Amniotic epithelial cell (primary cell): ENCODE data around the gene SCAMP3.
A peak's percentile ranks its signal among the peaks of the same experiment; 100 is the strongest.
"Not testable (repeated sequence)": the region's sequence is repeated elsewhere in the genome, so short reads cannot be mapped to it uniquely, and the experiment has no call there.

ENCODE experiments used
- DNase-seq: peaks from one replicate; pipeline ENCODE4 v3.0.0-alpha.2; 2010; ENCODE audit warnings: low read depth

Gene SCAMP3

DNA sequence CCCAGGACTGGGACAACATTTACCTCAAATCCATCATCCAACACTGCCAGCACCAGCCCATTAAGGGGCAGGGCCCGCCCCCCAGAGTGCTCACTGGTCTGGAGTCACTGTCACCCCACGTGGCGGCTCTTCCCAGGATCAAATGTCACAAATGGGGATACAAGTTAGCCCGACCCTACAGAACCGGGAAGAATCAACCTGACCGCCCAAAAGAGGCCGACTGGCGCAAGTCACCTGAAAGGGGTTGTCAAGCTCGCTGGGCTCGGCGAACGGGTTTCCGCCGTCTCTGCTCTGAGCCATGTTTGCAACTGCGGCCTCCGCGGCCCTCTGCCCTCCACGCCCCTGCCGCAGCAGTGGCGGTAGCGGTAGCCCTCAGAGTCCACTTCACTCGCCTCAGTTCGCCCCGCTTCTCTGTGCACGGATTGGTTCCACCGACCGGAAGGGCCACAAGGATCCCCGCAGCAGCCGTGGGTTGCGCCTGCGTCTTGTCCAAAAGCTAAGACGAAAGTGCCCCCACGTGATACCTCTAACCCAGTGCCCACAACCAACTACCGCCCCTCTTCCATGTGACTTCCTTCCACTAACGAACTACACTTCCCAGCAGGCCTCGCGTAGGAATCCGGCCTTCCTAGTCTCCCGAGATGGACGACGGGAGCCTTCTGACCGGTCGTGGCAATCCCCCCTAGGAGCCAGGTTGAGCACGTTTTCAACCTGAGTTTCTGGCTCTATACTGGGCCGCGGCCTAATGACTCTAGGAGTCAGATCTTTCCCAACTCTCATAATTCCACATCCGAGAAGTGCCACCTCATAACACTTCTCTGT is at the start of gene SCAMP3:
SCAMP3 (minus strand) TSS at position 509 of the 822 bp plus-strand sequence; CDS start at position 300, 209 bp downstream.
- DNase-seq = peak; percentile 99

DNA sequence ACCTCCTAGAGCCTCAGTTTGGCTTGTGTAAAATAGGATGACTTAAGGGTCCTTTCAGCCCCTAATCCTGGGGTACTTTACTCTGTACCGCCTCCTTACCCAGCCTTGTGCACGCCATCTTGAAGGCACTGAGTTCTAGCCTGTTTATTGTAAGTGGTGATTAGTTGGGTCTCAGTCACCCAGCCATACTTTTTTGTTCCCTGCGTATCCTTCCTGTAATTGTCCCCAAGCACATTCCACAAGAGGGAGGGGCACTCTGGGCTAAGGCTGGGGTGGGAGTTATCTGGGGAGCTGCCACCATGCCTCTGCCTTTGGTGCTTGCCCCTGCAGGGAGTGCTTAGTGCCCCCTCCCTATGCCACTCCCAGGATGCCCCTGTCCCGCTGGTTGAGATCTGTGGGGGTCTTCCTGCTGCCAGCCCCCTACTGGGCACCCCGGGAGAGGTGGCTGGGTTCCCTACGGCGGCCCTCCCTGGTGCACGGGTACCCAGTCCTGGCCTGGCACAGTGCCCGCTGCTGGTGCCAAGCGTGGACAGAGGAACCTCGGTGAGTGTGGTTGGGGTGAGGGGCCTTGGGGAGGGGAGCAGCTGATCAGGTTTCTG is 47.4 kb upstream of the SCAMP3 start:
- no peak for DNase-seq

DNA sequence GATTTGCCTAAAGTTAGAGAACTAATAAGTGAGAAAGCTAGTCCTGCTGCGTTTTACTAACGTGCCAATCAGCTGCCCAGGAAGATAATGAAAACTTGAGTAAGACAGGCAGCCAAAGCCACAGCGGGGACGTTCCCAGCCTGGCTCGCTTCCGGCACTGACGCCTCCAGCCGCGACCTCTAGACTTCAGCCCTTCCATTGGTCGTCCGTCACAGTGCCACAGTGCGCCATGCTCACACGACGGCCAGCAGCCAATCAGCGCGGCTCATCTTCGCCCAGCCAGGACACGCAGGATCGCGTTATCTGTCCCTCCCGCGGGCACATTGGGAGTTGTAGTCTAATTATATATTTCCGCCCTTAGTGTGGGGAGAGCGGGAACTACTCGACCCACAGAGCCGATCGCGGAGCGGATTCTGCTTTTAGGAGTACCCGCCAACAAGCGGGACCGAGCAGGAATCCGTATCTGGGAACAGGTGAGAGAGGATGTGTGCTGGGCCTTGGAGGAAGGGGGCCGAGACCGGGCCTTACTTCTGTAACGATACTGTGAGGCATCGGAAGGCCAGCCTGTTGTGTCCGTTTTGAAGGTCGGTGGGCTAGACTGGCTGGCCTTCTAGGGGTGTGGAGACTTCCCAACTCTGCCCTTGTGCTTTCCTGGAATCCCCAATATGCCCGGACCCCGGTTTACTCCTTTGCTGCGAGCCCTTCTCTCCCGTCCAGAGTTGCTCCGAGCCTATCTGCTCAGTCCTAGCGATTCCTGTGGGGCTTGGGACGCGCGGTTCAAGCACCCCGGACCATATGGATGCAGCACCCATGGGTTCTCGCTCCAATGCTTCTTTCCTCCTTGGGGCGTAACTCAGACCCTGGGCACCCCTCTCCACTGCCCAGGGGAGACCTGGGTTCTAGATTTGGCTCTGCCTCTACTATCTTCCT is 46.6 kb upstream of the SCAMP3 start, which contains the start of gene FDPS:
FDPS (plus strand) TSS at position 374 of the 930 bp plus-strand sequence. CDS start 924 bp downstream, outside the sequence.
- peak; percentile 99 for DNase-seq

DNA sequence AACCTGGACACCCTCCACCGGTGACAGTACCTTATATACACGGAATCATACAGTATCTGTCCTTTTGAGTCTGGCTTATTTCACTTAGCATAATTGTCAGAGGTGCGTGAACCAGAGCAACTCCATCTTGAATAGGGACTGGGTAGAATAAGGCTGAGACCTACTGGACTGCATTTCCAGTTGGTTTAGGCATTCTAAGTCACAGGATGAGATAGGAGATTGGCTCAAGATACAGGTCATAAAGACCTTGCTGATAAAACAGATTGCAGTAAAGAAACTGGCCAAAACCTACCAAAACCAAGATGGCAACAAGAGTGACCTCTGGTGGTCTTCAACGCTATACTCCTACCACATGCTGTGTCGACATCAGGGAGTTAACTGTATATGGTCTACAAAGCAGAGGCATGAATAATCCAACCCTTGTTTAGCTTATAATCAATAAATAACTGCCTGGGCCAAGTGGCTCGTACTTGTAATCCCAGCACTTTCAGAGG is 45.1 kb upstream of the SCAMP3 start:
- DNase-seq = peak; percentile 72

DNA sequence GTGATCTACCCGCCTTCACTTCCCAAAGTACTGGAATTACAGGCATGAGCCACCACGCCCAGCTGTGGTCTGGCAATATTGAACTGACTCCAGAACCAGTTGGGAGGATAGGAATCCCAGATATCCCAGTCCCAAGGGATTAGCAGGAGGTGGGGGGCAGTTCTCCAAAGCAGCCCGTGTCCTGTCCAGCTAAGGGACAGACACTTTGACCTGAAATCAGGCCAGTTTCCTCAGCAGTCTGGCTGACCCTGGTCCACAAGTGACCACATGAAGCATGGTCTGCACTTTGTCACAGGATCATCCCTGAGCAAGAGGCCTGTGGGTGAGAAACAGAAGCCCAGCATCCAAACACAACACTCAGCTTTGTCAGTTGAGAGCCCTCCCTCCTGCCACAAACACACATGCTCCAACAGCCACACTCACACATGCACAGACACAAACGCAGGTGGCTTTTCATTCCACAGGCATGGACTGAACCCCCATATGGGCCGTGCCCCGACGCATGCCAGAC is 43.8 kb upstream of the SCAMP3 start:
- no peak for DNase-seq

DNA sequence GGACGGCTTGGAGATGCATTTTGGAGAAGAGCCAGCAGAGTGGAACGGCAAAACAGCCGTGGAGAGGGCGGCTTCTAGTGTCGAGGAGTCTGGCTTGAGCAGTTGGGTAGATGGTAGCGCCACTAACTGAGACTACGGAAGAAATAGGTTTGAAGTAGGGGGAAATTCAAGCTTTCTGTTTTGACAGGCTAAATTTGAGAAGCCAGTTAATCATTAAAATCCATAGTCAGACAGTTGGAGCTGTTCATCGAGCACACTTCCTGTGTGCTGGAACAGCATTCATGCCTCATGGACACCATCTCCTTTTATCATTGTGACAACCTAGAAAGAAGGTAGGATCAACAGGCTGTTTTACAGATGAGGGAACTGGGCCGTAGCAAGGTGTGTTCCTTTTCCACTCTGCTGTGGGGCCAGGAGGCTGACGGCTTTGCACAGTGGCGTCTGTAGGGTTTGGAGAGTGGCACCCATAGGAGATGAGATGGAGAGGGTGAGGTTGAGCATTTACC is 42.5 kb upstream of the SCAMP3 start:
- DNase-seq = no peak

DNA sequence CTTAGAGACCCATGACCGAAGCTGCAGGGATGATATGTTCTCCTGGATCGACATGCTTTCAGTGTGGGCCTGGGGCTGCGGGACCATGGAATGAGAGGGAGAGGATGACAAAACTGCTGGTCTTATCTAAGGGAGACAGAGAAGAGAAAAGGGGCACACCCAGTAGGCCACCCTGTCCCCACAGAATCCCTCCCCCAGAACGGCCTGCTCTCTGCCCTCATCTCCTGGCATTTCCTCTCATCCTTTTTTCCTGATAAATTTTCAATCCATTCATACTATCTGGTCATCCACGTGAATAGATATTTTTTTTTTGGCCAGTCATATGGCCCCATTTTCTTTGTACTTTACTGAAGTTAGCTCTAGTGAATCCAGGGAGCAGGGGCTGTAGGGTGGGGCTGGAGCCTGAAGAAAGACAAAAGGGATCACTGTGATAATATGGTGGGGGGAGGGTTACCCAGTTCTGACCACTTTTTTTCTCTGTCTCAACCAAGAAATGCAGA is 39.2 kb upstream of the SCAMP3 start, which contains the start of gene PKLR:
PKLR (minus strand) TSS at position 97 of the 500 bp plus-strand sequence; CDS start at position 54, 43 bp downstream.
- DNase-seq = no peak

DNA sequence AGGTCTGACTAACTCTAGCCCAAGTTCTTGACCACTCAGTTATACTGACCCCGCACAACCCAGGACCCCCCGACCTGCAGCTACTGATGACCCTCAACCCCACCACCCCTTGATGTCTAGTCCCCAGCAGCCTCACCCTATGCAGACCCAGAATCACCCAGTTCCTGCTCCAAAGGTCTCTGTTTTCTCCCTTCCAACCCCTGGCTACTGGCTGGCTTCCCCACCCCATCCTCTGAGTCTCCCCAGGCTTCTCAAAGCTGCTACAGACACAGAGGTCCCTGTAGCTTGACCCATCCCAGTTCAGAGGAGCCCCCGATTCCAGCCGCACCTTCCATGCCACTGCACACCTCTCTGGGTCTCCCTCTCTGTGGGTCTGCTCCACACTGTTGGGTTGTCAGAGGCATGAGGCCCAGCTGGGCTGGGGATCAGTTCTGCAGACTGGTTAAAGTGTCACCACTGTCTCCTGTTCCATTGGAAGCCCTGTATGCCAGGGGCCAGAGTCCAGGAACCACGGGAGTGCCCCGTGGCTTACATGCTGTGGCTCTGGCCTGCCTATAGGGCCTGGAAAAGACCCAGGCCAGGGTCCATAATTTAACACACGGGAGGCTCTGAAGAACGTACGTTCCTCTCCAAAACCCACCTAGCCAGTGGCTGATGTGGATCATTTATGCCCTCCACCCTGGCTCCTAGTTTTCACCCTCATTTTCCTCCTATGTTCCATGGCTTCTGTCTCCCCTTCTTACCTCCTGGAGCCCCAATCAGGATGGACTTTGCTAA is 38.6 kb upstream of the SCAMP3 start:
- no peak for DNase-seq

DNA sequence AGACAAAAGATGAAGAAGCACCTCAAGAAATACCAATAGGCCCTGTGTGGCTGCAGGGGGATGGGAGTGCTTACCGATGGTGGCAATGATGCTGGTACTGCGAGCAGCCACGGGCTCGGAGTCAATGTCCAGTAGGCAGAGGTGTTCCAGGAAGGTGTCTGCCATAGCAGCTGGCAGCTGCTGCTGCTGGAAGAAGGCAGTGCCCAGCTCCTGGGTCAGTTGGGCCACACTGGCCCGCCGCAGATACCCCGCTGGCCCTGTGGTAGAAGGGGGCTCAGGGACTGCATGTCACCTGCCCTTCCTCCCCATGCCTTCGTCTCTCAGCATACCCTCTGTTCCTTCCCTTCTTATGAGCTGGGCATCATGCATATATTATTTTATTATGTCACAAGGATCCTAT is 37.9 kb upstream of the SCAMP3 start:
- no peak for DNase-seq

DNA sequence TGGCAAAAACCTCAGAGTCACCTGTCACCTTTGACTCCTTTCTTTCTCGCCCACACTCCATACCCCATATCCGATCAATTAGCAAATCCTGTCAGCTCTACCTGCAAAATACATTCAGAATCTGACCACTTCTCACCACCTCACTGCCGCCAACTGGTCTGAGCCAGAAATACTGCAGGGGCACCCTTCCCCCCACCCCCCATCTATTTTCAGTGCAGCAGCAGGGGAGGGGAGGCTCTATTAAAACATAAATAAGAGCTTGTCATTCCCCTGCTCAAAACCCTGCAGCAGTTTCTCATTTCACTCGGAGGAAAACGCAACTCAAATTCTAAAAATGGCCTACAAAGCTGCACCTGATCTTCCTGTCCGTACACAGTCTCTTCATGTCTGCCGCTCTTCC is 35.2 kb upstream of the SCAMP3 start:
- DNase-seq = no peak

DNA sequence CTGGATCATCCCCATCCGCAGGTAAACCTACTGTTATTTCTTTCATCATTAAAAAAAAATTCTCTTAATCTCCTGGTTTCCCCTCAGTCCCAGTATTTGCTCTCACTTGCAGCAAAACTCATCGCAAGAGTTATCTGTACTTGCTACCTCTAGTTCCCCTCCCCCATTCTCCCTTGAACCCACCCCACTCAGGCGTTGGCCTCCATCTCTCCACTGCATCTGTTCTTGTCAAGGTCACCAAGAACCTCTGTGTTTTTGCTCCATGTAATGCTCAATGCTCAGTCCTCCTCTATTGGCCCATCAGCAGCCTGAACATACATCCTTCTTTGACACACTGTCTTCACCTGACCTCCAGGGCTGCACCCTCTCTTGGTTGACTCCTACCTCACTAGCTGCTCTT is 34.5 kb upstream of the SCAMP3 start:
- no peak for DNase-seq

DNA sequence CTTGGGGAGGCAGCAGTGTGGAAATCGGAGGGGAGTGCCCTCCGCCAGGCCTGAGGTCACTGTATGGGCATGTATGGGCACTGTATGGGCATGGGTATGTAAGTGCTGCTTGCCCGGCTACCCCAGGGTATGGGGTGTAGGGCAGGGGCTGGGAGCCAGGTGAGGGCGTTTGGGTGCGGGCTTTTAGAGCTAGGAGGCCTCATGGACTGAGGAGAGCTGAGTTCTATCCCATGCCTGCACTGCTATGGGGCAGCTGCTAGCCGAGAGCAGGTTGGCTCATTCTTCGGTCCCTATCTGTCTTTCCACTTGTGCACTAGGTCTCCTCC is 33.7 kb upstream of the SCAMP3 start:
- DNase-seq = no peak

DNA sequence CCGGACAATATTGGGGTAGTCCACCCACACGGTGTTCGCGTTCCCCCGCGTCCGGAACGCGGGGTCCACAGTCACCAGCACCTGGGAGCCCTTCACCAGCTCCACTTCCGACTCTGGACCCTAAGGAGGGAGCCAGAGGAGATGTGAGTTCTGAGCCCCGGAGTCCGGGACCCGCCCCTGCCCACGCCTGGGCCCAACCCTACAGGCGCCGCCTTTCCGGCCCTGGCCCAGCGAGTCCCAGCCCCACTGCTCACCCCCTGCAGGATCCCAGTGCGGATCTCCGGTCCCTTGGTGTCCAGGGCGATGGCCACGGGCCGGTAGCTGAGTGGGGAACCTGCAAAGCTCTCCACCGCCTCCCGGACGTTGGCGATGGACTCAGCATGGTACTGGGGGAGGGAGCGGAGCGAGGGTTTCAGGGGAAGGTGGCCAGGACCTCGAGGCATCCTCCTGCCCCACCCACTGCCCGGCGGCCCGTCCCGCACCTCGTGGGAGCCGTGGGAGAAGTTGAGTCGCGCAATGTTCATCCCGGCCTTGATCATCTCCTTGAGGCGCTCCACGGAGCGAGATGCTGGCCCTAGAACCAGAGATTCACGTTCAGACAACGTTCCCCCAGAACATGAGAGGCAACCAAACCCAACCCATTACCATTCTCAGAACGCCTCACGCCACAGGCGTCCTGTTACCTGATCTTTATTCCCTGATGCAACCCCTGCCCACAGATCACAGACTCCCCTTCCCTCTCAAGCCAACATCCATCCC is 33.2 kb upstream of the SCAMP3 start:
- no peak for DNase-seq

DNA sequence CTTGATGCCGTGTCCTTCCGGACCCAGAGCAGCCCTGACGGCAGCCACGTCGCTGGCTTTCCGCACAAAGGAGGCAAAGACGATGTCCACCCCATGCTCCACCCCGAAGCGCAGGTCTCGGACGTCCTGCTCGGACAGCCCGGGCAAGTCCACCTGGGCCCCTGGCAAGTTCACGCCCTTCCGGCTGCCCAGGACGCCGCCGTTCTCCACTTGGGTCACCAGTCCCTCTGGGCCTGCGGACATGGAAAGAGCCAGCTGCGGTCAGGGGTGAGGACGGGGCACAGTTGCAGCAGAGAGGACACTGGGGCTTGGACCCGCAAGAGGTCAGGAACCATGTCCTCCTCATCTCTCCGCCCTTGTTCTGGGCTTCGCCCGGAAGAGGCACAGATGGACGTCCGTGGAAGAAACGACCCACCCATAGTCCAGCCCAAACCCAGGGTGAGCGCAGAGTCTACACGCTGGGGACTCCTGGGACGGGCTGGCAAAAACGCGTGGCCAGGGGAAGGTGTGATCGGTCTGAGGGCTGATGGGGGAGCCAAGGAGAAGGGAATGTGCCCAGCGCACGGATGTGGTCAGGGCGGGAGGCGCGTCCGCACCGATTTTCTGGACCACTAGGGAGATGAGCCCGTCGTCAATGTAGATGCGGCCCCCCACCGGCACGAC is 32.5 kb upstream of the SCAMP3 start:
- DNase-seq = no peak

DNA sequence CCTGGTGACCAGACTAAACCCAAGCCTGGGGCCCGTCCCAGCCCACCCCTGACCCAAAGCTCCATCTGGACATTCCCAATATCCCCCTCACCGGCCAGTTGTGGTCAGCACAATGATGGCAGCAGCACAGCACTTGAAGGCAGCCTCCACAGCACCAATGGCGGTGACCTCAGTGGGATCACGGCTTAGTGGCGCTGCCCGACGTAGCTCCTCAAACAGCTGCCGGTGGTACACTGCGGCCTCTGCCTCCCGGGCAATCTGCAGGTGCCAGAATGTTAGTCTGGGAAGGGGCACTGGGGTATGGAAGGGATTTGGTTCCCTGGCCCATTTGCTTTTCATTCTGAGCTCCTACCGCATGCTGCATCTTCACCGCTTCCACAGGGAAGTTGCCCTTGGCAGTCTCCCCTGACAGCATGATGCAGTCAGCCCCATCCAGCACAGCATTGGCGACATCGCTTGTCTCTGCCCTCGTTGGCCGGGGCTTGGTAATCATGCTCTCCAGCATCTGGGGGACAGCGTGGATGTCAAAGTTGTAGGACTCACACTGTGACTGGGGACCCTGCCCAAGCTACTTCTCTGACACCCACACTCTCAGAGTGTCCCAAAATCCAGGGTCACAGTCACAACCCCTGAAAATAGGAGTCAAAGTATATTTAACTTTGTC is 31.1 kb upstream of the SCAMP3 start:
- DNase-seq = no peak

DNA sequence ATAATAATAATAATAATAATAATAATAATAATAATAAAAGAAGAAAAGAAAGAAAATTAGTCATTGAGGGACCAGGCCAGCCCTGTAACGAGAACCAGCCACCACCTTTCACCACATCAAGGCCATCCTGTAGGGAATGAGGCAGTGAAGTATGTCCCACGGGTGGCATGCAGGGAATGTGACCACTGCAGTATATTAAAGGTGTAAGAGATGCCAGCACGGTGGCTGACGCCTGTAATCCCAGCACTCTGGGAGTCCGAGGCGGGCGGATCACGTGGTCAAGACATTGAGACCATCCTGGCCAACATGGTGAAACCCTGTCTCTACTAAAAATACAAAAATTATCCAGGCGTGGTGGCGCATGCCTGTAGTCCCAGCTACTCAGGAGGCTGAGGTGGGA is 28.8 kb upstream of the SCAMP3 start:
- DNase-seq = not testable (repeated sequence)

DNA sequence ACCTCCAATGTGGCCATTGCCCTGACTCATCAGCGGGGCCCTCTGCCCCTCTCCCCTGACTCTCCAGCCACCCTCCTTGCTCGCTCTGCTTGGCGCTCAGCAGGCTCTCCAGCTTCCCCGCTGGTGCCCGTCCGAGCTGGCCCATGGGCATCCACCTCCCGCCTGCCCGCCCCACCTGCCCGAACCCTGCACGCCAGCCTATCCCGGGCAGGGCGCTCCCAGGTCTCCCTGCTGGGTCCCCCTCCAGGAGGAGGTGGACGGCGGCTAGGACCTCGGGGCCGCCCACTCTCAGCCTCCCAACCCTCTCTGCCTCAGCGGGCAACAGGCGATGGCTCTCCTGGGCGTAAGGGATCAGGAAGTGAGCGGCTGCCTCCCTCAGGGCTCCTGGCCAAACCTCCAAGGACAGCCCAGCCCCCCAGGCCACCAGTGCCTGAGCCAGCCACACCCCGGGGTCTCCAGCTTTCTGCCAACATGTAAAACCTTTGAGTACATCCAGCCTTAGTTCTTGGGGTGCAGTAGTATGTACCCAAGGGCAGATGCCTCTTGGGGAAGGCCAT is 25.9 kb upstream of the SCAMP3 start:
- no peak for DNase-seq

DNA sequence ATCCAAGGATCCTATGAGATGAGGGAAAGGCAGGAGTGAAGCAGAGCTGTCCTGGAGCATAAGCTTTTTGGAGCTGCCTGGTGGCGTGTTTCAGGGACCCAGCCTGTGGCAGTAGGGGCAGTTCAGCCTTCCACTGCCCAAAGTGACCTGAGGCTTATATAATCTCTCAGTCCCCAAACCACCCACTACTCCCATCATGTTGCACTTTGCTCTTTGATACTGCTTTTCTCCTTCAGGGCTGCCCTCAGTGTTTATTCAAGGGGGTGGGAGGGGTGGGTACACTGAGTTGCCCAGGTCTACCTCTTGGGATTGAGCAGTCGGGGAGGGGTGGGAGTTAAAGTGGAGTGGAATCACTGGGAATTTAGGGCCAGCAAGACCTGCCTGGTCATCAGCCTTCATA is 24.4 kb upstream of the SCAMP3 start:
- DNase-seq = no peak

DNA sequence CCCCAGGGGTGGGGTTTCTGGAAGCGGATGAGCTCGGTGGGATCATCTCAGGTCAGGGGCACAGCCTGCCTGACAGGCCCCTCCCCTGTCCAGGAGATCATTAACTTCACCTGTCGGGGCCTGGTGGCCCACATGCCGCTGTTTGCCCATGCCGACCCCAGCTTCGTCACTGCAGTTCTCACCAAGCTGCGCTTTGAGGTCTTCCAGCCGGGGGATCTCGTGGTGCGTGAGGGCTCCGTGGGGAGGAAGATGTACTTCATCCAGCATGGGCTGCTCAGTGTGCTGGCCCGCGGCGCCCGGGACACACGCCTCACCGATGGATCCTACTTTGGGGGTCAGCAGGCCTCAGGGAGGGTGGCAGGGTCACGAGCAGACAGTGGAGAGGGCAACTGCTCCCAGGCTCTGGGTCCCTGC is 23.5 kb upstream of the SCAMP3 start:
- DNase-seq = no peak
